Mucosa of descending colon (tissue), 3 donors: ENCODE results near the gene RPTOR. TPM values are rescaled to one million over a fixed set of nuclear protein-coding genes. Genes with fewer than 3 reads are reported as not detected.

Experiments used
- ATAC-seq: fragments of 200-7000 bp; cut with Tn5 transposase; one replicate; pipeline ENCODE4 v1.9.1; 2020; ENCODE audit warnings: mild to moderate bottlenecking, moderate library complexity
- DNase-seq, 3 donors: peaks; one replicate each; pipeline ENCODE4 v3.0.0-alpha.2; 2020
- H3K36me3 ChIP-seq: fragments of 200-600 bp; one replicate; pipeline ENCODE4 v1.8.0; 2021; ENCODE audit warnings: low read depth, mild to moderate bottlenecking
- H3K4me1 ChIP-seq: fragments of 200-600 bp; one replicate; pipeline ENCODE4 v1.8.0; 2021; ENCODE audit warnings: low read depth, mild to moderate bottlenecking
- H3K4me3 ChIP-seq: fragments of 200-600 bp; one replicate; pipeline ENCODE4 v1.8.0; 2021; ENCODE audit warnings: mild to moderate bottlenecking
- H3K9me3 ChIP-seq: fragments of 200-600 bp; one replicate; pipeline ENCODE4 v1.8.0; 2021; ENCODE audit warnings: mild to moderate bottlenecking
- intact Hi-C, 2 donors: fragments of 100-400 bp; cut with DNase I in 1 of 2; cut with micrococcal nuclease in 1 of 2; formaldehyde crosslinking; loops; one replicate each; pipeline versions ENCODE4 v1.11.0 to v1.11.1; 2022; cut with DNase I, micrococcal nuclease
- total RNA-seq, 3 donors: library from RNA; stranded (reverse); fragmentation: NEBNext Ultra II Directional in 2 of 3; extraction: Animal tissue kit (Norgen Biotek cat#: 25700) in 2 of 3; gene quantifications; one replicate each; pipeline versions ENCODE4 v1.2.1 to v1.2.4, GENCODE V29; 2021 to 2023
- TF ChIP-seq, protein P1 (sequence below): fragments of 200-600 bp; IDR thresholded peaks from one replicate; pipeline ENCODE4 v1.8.0; 2022; ENCODE audit warnings: antibody characterized with exemption, mild to moderate bottlenecking
- donor health status: DM: no; HTN: no; CAD: no; lungs with moderate emphysema.
- donor health status: DM: no; HTN: no; CAD: no.
- donor health status: DM: no; HTN: yes; CAD: no.

RPTOR gene
- total RNA-seq, 3 donors from 2014 or later, result 30.5 to 44.4 (median 37.2) TPM

DNA sequence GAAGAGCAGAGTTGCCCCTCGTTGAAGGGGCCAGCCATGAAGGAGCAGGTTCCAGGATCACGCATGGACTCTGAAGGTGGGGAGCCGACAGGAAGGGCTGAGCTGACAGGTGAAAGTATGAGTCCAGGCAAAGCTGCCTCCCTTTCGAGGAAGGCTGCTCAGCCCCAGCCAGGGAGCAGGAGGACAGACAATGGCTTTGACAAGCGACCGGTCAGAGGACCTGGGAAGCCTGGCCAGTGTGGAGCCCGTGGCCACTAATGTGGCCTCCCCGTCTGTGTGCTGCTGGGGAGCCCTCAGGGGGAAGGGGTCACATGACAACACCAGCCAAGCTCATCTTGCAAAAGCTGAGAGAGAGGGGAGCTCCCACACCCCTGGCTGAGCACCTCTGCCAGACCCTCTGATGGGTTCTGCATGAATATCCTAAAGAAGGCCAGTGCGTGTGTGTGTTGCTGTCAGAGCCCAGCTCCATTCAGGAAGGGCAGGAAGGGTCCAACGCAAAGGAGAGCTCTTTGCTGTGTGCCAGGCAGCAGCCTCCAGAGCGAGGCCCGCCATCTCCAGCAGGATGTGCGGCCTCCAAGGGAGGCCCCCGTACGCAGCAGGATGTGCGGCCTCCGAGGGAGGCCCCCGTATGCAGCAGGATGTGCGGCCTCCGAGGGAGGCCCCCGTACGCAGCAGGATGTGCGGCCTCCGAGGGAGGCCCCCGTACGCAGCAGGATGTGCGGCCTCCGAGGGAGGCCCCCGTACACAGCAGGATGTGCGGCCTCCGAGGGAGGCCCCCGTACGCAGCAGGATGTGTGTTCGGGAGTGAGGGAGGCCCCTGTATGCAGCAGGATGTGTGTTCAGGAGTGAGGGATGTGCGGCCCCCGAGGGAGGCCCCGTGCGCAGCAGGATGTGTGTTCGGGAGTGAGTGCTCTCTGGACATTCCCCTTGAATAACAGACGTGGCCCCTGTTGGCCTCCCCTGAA is 344.9 kb downstream of the RPTOR start:
- TF ChIP-seq, protein P1, sequence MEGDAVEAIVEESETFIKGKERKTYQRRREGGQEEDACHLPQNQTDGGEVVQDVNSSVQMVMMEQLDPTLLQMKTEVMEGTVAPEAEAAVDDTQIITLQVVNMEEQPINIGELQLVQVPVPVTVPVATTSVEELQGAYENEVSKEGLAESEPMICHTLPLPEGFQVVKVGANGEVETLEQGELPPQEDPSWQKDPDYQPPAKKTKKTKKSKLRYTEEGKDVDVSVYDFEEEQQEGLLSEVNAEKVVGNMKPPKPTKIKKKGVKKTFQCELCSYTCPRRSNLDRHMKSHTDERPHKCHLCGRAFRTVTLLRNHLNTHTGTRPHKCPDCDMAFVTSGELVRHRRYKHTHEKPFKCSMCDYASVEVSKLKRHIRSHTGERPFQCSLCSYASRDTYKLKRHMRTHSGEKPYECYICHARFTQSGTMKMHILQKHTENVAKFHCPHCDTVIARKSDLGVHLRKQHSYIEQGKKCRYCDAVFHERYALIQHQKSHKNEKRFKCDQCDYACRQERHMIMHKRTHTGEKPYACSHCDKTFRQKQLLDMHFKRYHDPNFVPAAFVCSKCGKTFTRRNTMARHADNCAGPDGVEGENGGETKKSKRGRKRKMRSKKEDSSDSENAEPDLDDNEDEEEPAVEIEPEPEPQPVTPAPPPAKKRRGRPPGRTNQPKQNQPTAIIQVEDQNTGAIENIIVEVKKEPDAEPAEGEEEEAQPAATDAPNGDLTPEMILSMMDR, result no peak
- Histone ChIP-seq H3K36me3 (no peaks in the 10 kb centered on the region), H3K4me3 (no peak overlapping the region), H3K4me1 (no peaks in the 10 kb centered on the region), H3K9me3 (no peaks in the 10 kb centered on the region)
- DNase-seq, result peak in 2 of 3 donors; percentile 21 to 56
- intact Hi-C loops, result no loop called here
- no peak for ATAC-seq

DNA sequence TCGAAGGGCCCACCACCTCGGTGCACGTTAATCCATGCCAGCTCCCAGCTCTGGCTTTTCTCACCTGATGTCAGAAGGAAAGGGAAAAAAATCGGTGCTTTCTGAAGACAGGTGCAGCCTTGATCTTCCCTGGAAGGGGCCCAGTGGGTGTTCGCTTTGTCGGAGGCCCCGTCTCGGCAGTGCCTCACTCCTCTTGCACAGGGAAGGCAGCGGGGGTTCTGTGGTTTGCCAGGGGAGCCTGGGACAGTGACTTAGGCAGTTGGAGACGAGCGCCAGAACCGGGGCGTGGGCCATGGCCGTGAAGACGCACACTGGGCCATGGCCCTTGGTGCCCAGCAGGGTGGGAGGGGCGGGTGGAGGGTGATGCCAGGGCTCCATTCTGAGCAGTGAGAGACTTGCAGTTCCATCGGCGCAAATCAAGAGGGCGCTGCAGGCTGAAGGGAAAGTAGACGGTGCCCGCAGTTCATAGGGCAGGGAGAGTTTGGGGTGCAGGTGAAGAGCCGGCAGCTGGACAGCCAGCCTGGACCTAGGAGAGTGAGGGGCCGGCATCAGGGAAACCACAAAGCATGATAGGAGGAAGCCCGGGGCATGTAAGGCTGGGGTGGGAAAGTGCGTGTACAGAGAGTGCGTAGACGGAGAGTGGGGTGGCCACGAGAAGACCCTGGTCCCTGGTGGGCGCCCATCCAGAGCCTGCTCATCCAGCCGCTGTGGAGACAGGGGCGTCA is 345.7 kb downstream of the RPTOR start:
- DNase-seq (peak in 2 of 3 donors; percentile 18 to 52), ATAC-seq (no peak)
- no peaks in the 10 kb centered on the region for H3K4me1 ChIP-seq
- intact Hi-C loops, result no loop called here
- H3K4me3 ChIP-seq, result no peak overlapping the region
- no peaks in the 10 kb centered on the region for H3K9me3 ChIP-seq
- TF ChIP-seq, protein P1, result no peak
- H3K36me3 ChIP-seq, result no peaks in the 10 kb centered on the region

DNA sequence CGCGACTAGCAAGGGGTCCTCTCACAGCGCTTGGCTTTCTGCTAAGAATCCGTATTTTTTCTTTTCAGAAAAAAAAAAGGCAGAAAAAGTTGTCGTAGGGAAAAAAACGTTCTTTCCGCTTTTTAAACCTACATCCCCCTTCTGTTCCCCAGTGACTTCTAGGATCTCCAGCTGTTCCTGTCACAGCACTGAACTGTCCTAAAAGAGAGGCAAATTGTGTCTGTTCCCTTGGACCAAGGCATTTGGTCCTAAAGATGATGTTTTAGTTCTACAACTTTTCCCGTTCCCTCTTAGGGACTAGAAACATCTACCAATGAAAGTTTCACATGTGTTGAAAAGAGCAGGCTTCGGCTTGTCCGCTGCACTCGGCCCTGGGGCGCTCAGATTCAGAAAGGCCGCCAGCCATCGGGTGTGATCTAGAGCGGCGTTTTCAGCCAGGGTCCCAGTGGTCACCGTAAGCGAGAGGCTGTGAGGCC is 346.3 kb downstream of the RPTOR start:
- H3K36me3 ChIP-seq, result no peaks in the 10 kb centered on the region
- ATAC-seq, result no peak

GRCh38 chr17:80891397-80892018 is 346.9 kb downstream of the RPTOR start:
- Histone ChIP-seq H3K9me3 (no peaks in the 10 kb centered on the region), H3K4me3 (no peak overlapping the region), H3K36me3 (no peaks in the 10 kb centered on the region), H3K4me1 (no peaks in the 10 kb centered on the region)
- intact Hi-C loops, result no loop called here
- ATAC-seq, result peak; percentile 65
- TF ChIP-seq, protein P1, result no peak
- peak in 2 of 3 donors; percentile 32 to 63 for DNase-seq

More for the DNA sequence above, 346.3 kb downstream of the RPTOR start:
- Histone ChIP-seq H3K4me3 (no peak overlapping the region), H3K9me3 (no peaks in the 10 kb centered on the region), H3K4me1 (no peaks in the 10 kb centered on the region)
- intact Hi-C loops, result no loop called here
- TF ChIP-seq, protein P1, result no peak
- DNase-seq, result no peak
